ENCODE data around the gene CTH.
A peak's percentile ranks its signal among the peaks of the same experiment; 100 is the strongest.
"Not testable (repeated sequence)": the region's sequence is repeated elsewhere in the genome, so short reads cannot be mapped to it uniquely, and the experiment has no call there.

The CTH gene

DNA sequence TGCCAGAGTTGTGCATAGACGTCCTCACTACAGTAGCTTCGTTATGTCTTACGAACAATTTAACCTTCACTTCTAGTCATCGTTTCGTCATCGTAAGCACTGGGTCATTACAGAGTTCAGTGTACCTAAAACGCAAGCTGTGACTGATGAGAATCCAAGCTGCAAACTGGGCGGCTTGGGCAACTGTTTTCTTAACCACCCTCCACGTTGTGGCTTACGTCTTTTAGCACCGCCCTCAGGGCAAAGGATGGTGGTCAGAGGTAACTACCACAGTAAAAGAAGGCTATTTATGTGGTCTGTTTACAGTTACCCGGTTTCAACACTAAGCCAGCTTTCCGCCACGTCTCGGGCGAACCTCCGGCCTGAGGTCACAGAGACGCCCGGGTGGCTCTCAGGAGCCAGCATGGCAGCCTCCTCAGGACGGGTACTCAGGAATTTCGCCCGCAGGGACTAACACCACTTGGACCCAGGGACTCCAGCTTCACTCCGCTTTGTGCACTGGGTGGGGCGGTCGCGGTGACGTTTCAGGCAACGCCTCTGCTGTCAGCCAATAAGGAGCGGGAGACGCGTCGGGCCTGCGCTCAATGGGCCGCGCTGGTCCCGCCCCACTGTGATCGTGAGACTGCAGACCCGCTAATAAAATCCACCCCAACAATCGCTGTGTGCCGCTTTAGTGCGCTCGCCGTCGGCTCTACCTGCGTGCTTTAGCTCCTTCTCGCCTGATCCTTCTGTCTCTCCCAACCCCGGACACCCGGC is at the start of gene CTH:
CTH (plus strand) TSS at position 665 of the 756 bp plus-strand sequence. CDS start 148 bp downstream, outside the sequence.
- TF ChIP-seq, protein P1, sequence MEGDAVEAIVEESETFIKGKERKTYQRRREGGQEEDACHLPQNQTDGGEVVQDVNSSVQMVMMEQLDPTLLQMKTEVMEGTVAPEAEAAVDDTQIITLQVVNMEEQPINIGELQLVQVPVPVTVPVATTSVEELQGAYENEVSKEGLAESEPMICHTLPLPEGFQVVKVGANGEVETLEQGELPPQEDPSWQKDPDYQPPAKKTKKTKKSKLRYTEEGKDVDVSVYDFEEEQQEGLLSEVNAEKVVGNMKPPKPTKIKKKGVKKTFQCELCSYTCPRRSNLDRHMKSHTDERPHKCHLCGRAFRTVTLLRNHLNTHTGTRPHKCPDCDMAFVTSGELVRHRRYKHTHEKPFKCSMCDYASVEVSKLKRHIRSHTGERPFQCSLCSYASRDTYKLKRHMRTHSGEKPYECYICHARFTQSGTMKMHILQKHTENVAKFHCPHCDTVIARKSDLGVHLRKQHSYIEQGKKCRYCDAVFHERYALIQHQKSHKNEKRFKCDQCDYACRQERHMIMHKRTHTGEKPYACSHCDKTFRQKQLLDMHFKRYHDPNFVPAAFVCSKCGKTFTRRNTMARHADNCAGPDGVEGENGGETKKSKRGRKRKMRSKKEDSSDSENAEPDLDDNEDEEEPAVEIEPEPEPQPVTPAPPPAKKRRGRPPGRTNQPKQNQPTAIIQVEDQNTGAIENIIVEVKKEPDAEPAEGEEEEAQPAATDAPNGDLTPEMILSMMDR (conservative IDR thresholded peaks at IDR 0.05; ENCODE audit: low read depth, low read length) = no peak
- DNase-seq (ENCODE audit: low read depth) = peak; percentile 94
- H3K4me3 ChIP-seq (ENCODE audit: low read length) = peak within 1 kb of the TSS; percentile 87

DNA sequence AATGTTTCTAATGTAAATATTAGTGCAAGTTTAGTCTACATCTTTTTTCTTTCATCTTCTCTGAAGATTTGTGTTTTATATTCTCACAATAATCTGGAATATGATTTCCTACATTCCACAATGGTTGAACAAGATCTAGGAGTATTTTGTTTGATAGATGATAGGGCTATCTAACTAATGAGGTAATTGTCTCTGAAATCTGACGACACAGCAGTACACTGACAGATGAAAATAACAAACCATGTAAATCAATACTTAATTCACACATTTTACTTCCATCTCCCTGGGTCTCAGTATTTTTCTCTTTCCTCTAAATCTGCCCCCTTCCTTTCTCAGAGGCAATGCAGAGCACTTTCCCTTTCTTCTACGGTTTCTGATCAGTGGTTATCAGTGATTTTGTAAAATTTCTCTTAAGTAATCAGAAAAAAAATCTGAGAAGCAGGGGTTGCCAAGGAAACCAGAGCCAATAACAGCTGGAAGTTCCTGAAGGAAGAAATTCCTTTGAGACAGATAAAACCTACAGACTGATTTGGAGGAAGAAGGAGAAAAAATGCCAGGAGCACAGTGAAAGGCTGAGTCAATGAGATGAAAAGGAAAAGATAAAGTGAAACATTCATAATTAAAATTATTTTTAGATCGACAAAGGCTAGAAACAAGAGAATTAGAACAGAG is 49.2 kb upstream of the CTH start:
- no peak overlapping the region for H3K4me3 ChIP-seq (ENCODE audit: low read length)
- no peak for DNase-seq (ENCODE audit: low read depth)
- TF ChIP-seq, protein P1 (conservative IDR thresholded peaks at IDR 0.05; ENCODE audit: low read depth, low read length) = no peak

DNA sequence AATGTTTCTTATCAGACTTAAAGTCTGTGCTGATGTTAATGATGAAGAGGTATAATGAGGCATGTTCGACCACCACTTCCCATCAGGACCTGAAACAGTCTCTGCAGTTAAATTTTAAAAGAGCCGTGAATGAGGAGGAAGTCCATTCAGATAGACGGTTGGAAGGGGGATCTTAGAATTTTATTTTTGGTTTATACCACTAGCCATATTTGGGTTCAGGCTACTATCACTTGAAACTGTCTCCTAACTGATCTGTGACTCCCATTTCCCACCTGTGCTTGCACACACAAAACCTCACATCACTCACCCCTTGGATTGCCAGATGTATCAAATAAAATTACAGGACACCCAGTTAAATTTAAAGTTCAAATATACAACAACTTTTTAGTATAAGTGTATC is 46.6 kb upstream of the CTH start:
- TF ChIP-seq, protein P1 (conservative IDR thresholded peaks at IDR 0.05; ENCODE audit: low read depth, low read length) = no peak

GRCh38 chr1:70366425-70366952 is 44.6 kb upstream of the CTH start:
- not testable (repeated sequence) for DNase-seq (ENCODE audit: low read depth); H3K4me3 ChIP-seq (ENCODE audit: low read length)

More for the DNA sequence above, 46.6 kb upstream of the CTH start:
- DNase-seq (ENCODE audit: low read depth) = no peak
- H3K4me3 ChIP-seq (ENCODE audit: low read length) = no peak overlapping the region

GRCh38 chr1:70366997-70367396 is 44.1 kb upstream of the CTH start:
- not testable (repeated sequence) for DNase-seq (ENCODE audit: low read depth); H3K4me3 ChIP-seq (ENCODE audit: low read length)

- not testable (repeated sequence) for H3K4me3 ChIP-seq (ENCODE audit: low read length); DNase-seq (ENCODE audit: low read depth)
Measured at GRCh38 chr1:70367397-70367796, 43.7 kb upstream of the CTH start.

DNA sequence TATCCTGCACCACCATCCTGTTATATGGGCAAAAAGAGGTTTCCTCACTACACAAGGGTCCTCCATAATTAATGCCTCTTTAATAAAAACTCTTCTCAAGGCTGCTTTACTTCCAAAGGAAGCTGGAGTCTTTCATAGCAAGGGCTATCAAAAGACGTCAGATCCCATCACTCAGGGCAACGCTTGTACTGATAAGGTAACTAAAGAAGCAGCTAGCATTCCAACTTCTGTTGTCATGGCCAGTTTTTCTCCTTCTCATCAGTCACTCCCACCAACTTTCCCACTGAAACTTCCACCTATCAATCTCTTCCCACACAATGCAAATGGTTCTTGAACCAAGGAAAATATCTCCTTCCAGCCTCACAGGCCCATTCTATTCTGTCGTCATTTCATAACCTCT is 39.5 kb upstream of the CTH start:
- DNase-seq (ENCODE audit: low read depth) = not testable (repeated sequence)

DNA sequence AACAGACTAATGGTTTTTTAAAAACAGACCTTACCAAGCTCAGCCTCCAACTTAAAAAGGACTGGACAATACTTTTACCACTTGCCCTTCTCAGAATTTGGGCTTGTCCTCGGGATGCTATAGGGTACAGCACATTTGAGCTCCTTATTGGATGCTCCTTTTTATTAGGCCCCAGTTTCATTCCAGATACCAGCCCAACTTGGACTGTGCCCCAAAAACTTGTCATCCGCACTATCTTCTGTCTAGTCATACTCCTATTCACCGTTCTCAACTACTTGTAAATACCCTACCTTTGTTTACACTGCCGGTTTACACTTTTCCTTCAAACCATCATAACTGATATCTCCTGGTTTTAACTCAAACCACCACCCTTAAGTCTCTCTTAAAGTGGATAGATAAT is 38.6 kb upstream of the CTH start:
- DNase-seq (ENCODE audit: low read depth) = no peak
- TF ChIP-seq, protein P1 (conservative IDR thresholded peaks at IDR 0.05; ENCODE audit: low read depth, low read length) = no peak
- no peak overlapping the region for H3K4me3 ChIP-seq (ENCODE audit: low read length)

More for the DNA sequence above, 39.5 kb upstream of the CTH start:
- not testable (repeated sequence) for H3K4me3 ChIP-seq (ENCODE audit: low read length)

GRCh38 chr1:70373580-70373979 is 37.5 kb upstream of the CTH start:
- DNase-seq (ENCODE audit: low read depth) = not testable (repeated sequence)

More at GRCh38 chr1:70373580-70373979, 37.5 kb upstream of the CTH start:
- H3K4me3 ChIP-seq (ENCODE audit: low read length) = not testable (repeated sequence)

All from retinal pigment epithelial cell (primary cell).